Memory B cell (primary cell): ENCODE results near the gene PCP2.
A peak's percentile ranks its signal among the peaks of the same experiment; 100 is the strongest.
"Not testable (repeated sequence)": the region's sequence is repeated elsewhere in the genome, so short reads cannot be mapped to it uniquely, and the experiment has no call there.

ENCODE experiments used
- ATAC-seq: fragments of 150-1000 bp; cut with Tn5 transposase; 2 replicates; pipeline ENCODE4 v1.10.0; 2021; ENCODE audit warnings: low read depth, mild to moderate bottlenecking, moderate library complexity
- DNase-seq, 2 donors: peaks; one replicate each; pipeline ENCODE4 v3.0.0; 2022; ENCODE audit warnings: low spot score in 2 of 2
- H3K27ac Mint-ChIP-seq: one replicate; pipeline ENCODE4 v1.8.0; 2022; ENCODE audit warnings: mild to moderate bottlenecking, moderate library complexity, mixed read lengths
- H3K27me3 Mint-ChIP-seq: one replicate; pipeline ENCODE4 v1.8.0; 2022; ENCODE audit warnings: mixed read lengths
- H3K36me3 Mint-ChIP-seq: one replicate; pipeline ENCODE4 v1.8.0; 2022; ENCODE audit warnings: mild to moderate bottlenecking, mixed read lengths
- H3K4me1 Mint-ChIP-seq: one replicate; pipeline ENCODE4 v1.8.0; 2022; ENCODE audit warnings: mixed read lengths
- H3K4me3 Mint-ChIP-seq: one replicate; pipeline ENCODE4 v1.8.0; 2022; ENCODE audit warnings: mild to moderate bottlenecking, moderate library complexity, mixed read lengths
- H3K9me3 Mint-ChIP-seq: one replicate; pipeline ENCODE4 v1.8.0; 2022; ENCODE audit warnings: mixed read lengths

The PCP2 gene

DNA sequence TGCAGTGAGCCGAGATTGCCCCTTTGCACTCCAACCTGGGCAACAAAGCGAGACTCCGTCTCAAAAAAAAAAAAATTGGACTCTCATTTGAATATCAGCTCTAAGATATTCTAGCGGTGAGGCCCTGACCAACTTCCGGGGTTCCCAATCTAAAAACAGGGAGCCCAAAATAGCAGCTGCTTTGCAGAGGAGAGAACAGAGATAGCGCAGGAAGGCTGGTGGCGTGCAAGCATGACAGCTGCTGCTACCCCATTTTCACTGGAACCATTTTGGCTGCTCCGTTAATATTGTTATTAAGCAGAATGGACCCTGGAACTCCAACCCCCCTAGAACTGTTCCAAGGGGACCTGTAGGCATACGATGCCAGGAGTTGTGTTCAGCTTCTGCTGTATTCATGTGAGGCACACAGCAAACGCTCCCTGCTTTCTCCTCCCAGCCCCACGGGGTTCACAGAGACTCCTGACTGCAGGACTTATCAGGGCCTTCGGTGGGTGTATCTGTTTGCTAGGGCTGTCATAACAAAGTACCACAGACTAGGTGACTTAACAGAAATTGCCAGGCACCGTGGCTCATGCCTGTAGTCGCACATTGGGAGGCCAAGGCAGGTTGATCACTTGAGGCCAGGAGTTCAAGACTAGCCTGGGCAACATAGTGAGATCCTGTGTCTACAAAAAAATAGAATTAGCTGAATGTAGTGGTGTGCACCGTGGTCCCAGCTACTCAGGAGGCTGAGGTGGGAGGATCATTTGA, 14.9 kb upstream of the PCP2 start:
- Mint-ChIP-seq H3K4me1 (peaks cover 11% of the 10 kb centered on the region), H3K36me3 (peaks cover 12% of the 10 kb centered on the region)
- ATAC-seq: no peak

DNA sequence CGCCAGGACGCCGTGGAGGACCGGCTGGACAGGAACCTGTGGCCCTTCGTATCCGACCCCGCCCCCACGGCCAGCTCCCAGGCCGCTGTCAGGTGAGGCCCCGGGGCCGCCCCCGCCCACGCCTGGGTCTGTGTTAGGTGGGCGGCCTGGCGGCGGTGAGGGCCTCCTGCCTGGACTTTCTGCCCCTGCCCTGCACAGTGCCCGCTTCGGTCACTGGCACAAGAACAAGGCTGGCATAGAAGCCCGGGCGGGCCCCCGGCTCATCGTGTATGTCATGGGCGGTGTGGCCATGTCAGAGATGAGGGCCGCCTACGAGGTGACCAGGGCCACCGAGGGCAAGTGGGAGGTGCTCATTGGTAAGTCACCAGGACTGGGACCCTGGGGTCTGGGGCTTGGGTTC, 13.6 kb upstream of the PCP2 start:
- Mint-ChIP-seq H3K36me3 (peaks cover 12% of the 10 kb centered on the region), H3K9me3 (no peaks in the 10 kb centered on the region), H3K27ac (no peak overlapping the region), H3K4me3 (no peak overlapping the region), H3K27me3 (no peaks in the 10 kb centered on the region), H3K4me1 (peaks cover 9% of the 10 kb centered on the region)
- DNase-seq (no peak), ATAC-seq (no peak)

More for the DNA sequence above, 14.9 kb upstream of the PCP2 start:
- no peak for DNase-seq
- Mint-ChIP-seq H3K4me3 (no peak overlapping the region), H3K27ac (no peak overlapping the region), H3K27me3 (no peaks in the 10 kb centered on the region), H3K9me3 (no peaks in the 10 kb centered on the region)

DNA sequence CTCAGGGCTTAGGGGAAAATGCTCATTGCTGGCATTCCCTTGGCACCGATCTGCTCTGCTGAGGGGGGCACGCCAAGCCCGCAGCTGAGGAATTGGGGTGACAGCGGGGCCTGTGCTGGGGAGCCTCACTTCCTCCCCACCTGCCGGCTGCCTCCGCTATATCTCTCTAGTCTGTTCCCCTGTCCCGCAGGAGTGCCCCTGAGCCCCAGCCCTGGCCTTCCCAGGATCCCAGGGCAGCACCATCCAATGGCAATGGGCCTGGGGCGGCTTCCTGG, 12.8 kb upstream of the PCP2 start:
- Mint-ChIP-seq H3K27me3 (no peaks in the 10 kb centered on the region), H3K4me3 (no peak overlapping the region), H3K36me3 (peaks cover 12% of the 10 kb centered on the region), H3K9me3 (no peaks in the 10 kb centered on the region), H3K4me1 (peaks cover 7% of the 10 kb centered on the region), H3K27ac (no peak overlapping the region)
- DNase-seq (no peak), ATAC-seq (no peak)

DNA sequence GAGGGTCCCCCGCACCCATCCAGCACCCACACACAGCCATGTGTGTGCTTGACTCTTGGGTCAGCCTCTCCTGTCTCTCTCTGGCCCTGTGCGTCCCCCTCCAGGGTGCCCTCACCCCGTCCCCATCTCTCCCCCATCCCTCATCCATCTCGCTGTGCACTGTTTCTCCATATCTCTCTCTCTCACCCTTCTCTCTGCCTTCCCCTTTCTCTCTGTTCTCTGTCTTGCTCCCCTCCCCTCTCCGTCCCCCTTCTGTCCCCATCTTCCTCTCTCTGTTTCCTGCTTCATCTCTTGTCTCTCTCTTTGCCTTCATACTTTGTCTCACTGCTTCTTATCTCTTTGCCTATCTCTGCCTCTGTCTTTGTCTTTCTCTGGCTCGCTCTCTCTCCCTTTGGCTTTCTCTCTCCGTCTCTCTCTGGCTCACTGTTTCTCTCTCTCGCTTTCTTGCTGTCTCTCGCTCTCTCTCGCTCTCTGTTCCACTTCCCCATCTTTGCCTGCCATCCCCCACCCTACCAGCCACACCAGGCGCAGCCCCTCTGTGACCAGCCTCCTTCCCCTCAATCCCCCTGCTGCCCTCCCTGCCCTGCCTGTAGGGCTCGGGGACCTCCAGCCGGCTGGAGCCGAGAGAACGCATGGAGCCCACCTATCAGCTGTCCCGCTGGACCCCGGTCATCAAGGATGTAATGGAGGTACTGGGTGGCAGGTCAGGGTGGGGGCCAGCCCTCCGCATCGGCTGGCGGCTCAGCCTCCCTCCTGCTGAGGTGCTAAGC, 12.3 kb upstream of the PCP2 start:
- no peaks in the 10 kb centered on the region for H3K9me3 Mint-ChIP-seq
- ATAC-seq: no peak
- H3K4me1 Mint-ChIP-seq: peaks cover 7% of the 10 kb centered on the region
- peaks cover 12% of the 10 kb centered on the region for H3K36me3 Mint-ChIP-seq
- H3K27ac Mint-ChIP-seq: peak overlapping the region; percentile 15
- DNase-seq: no peak
- H3K27me3 Mint-ChIP-seq: no peaks in the 10 kb centered on the region
- no peak overlapping the region for H3K4me3 Mint-ChIP-seq

DNA sequence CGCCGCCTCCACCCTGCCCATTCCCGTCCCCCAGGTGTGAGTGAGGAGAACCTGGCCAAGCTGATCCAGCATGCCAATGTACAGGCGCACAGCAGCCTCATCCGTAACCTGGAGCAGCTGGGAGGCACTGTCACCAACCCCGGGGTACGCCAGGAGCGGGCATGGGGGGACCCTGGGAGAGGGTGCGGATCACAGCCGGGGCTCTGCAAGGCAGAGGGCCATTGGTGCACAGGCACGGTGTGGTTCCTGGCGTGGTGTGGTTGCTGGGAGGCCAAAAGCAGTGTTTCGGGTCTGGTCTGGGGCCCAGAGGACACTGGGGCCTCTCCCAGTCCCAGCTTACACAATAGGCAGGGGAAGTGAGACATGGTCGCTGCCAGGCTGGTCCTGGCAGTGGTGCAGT, 11.6 kb upstream of the PCP2 start:
- H3K4me3 Mint-ChIP-seq: no peak overlapping the region
- no peak for DNase-seq
- H3K36me3 Mint-ChIP-seq: peaks cover 15% of the 10 kb centered on the region
- ATAC-seq: no peak
- no peak overlapping the region for H3K27ac Mint-ChIP-seq
- no peaks in the 10 kb centered on the region for H3K27me3 Mint-ChIP-seq
- H3K4me1 Mint-ChIP-seq: peaks cover 10% of the 10 kb centered on the region
- H3K9me3 Mint-ChIP-seq: no peaks in the 10 kb centered on the region

DNA sequence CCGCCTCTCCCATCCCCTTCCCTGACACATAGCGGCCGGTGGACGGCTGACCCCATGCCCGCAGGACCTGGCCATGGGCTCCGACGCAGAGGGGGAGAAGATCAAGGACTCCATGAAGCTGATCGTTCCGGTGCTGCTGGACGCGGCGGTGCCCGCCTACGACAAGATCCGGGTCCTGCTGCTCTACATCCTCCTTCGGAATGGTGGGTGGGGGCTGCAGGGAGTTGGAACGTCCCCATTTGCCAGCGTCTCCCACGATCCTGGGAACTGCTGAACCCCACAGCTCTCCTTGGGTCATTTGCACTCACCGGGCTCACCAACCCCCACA, 11.0 kb upstream of the PCP2 start:
- Mint-ChIP-seq H3K27me3 (no peaks in the 10 kb centered on the region), H3K4me3 (no peak overlapping the region), H3K36me3 (peaks cover 20% of the 10 kb centered on the region), H3K27ac (no peak overlapping the region), H3K9me3 (peaks cover 1% of the 10 kb centered on the region), H3K4me1 (peaks cover 17% of the 10 kb centered on the region)
- DNase-seq (no peak), ATAC-seq (no peak)

DNA sequence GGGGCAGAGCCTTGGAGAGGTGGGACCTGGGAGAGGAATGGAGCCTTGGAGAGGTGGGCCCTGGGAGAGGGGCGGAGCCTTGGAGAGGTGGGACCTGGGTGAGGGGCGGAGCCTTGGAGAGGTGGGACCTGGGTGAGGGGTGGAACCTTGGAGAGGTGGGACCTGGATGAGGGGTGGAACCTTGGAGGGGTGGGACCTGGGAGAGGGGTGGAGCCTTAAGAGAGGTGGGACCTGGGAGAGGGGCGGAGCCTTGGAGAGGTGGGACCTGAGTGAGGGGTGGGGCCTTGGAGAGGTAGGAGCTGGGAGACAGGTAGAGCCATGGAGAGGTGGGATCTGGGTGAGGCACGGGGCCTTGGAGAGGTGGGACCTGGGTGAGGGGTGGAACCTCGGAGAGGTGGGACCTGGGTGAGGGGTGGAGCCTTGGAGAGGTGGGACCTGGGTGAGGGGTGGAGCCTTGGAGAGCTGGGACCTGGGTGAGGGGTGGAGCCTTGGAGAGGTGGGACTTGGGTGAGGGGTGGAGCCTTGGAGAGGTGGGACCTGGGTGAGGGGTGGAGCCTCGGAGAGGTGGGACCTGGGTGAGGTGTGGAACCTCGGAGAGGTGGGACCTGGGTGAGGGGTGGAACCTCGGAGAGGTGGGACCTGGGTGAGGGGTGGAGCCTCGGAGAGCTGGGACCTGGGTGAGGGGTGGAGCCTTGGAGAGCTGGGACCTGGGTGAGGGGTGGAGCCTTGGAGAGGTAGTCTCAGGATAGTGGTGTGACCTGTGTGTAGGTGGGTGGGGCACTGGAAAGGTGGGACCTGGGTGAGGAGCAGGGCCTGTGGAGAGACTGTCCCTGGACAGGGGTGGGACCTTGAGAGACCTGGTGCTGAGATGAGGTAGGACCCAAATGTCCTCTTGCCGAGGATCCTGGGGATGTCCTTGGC, 10.4 kb upstream of the PCP2 start:
- not testable (repeated sequence) for H3K9me3 Mint-ChIP-seq, DNase-seq, H3K27ac Mint-ChIP-seq, H3K4me3 Mint-ChIP-seq, H3K27me3 Mint-ChIP-seq, ATAC-seq
- H3K4me1 Mint-ChIP-seq: peaks cover 19% of the 10 kb centered on the region
- H3K36me3 Mint-ChIP-seq: peaks cover 20% of the 10 kb centered on the region

DNA sequence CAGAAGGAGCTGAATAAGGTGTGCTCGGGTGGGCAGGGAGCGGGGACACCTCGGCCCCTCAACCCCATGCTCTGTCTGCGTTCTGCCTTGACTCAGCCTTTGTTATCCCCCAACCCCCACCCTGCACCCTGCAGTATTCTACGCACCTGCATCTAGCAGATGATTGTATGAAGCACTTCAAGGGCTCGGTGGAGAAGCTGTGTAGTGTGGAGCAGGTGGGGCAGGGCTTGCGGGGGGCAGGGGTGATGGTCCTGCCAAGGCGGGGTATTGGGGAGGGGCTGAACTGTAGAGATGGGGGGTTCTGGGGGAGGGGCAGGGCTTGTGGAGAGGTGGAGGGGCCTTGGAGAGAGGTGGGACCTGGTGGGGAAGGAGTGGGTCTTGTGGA, 9.5 kb upstream of the PCP2 start:
- H3K4me3 Mint-ChIP-seq: no peak overlapping the region
- H3K9me3 Mint-ChIP-seq: peaks cover 1% of the 10 kb centered on the region
- H3K27ac Mint-ChIP-seq: no peak overlapping the region
- peaks cover 20% of the 10 kb centered on the region for H3K36me3 Mint-ChIP-seq
- DNase-seq (no peak), ATAC-seq (no peak)
- no peaks in the 10 kb centered on the region for H3K27me3 Mint-ChIP-seq
- H3K4me1 Mint-ChIP-seq: peaks cover 21% of the 10 kb centered on the region

DNA sequence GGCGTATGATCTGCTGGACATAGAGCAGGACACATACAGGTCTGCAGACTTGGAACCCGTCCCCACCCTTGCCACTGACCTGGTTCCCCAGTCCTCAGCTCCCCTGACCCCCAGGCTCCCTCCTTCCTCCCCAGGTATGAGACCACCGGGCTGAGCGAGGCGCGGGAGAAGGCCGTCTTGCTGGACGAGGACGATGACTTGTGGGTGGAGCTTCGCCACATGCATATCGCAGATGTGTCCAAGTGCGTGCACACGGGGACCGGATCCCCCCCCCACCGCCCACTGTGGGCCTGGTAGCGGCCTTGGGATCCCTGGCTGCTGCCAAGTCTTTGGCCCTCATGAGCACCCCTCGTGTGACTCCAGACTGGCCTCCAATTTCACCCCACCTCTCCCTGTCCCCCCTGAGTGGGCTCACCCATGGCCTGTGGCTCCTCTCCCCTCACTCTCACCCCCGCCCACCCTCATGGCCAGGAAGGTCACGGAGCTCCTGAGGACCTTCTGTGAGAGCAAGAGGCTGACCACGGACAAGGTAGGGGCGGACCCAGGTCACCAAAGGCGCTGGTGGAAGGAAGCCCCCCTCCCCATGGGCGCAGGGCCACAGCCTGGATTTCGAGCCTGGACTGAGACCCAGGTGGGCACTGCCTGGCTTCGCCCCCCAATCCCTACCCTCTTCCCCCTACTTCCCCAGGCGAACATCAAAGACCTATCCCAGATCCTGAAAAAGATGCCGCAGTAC, 8.9 kb upstream of the PCP2 start:
- no peak overlapping the region for H3K4me3 Mint-ChIP-seq
- no peaks in the 10 kb centered on the region for H3K27me3 Mint-ChIP-seq
- no peak overlapping the region for H3K27ac Mint-ChIP-seq
- DNase-seq (no peak), ATAC-seq (no peak)
- peaks cover 18% of the 10 kb centered on the region for H3K36me3 Mint-ChIP-seq
- H3K9me3 Mint-ChIP-seq: peaks cover 1% of the 10 kb centered on the region
- peaks cover 21% of the 10 kb centered on the region for H3K4me1 Mint-ChIP-seq

DNA sequence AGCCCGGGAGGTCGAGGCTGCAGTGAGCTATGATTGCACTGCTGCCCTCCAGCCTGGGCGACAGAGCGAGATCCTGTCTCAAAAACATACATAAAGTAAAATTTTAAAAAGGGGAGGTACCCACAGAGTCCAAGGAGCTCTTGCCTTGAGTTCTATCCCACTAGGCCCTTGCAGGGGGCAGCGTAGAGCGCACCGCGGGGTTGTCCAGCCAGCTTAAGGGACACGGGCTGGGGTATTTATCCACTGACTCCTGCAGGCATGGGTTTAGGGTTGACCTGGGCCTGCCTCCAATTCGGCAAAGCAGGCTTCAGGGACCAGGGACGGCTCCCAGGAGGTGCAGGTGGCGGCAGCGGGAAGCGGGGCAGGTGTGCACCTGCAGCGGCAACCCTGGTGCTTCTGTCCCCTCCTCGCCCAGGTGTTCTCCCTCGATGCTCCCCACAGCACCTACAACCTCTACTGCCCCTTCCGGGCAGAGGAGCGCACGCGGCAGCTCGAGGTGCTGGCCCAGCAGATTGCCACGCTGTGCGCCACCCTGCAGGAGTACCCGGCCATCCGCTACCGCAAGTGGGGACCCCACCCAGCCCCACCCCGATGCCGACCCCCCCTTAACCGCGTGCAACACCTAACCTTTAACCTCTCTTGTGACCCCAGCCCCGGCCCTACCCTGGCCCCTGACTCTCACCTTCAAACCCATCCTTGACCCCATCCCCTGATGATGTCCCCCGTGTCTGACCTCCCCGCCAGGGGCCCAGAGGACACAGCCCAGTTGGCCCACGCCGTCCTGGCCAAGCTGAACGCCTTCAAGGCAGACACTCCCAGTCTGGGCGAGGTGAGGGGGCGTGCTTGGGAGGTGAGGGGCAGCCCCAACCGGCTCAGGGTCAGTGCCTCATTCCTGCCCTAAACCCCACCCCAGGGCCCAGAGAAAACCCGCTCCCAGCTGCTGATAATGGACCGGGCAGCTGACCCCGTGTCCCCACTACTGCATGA, 8.1 kb upstream of the PCP2 start:
- Mint-ChIP-seq H3K27me3 (no peaks in the 10 kb centered on the region), H3K36me3 (peaks cover 18% of the 10 kb centered on the region), H3K4me1 (peaks cover 25% of the 10 kb centered on the region), H3K9me3 (peaks cover 1% of the 10 kb centered on the region), H3K4me3 (no peak overlapping the region), H3K27ac (no peak overlapping the region)
- ATAC-seq (no peak), DNase-seq (no peak)

DNA sequence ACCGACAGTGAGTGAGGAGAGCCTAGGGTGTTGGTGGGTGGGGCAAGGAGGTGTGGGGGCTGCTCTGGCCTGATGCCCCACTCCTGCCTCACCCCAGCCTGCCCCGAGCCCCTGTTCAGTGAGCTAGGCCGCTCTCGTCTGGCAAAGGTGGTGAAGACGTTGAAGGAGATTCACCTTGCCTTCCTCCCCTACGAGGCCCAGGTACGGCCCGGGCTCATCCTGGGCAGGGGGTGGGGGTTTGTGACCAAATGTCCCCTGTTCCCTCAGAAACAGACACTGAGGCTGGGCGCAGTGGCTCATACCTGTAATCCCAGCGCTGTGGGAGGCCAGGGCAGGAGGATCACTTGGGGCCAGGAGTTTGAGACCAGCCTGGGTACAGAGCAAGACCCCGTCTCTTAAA, 7.3 kb upstream of the PCP2 start:
- ATAC-seq (no peak), DNase-seq (no peak)
- Mint-ChIP-seq H3K4me3 (no peak overlapping the region), H3K27ac (no peak overlapping the region), H3K36me3 (peaks cover 15% of the 10 kb centered on the region), H3K9me3 (peaks cover 1% of the 10 kb centered on the region), H3K27me3 (no peaks in the 10 kb centered on the region), H3K4me1 (peaks cover 27% of the 10 kb centered on the region)

DNA sequence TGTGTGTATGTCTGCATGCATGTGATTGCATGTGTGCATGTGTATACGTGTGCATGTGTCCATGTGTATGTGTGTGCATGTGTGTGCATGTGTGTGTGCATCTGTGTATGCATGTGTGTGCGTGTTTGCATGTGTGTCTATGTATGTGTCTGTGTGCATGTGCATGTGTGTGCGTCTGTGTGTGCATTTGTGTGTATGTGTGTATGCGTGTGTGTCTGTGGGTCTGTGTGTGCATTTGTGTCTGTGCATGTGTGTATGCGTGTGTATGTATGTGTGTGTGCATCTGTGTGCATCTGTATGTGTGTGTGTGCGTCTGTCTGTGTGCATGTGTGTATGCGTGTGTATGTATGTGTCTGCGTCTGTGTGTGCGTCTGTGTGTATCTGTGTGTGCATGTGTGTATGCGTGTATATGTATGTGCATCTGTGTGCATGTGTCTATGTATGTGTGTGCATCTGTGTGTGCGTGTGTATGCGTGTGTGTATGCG, 6.4 kb upstream of the PCP2 start:
- no peak overlapping the region for H3K4me3 Mint-ChIP-seq
- no peaks in the 10 kb centered on the region for H3K27me3 Mint-ChIP-seq
- DNase-seq (no peak), ATAC-seq (no peak)
- H3K36me3 Mint-ChIP-seq: peaks cover 12% of the 10 kb centered on the region
- H3K4me1 Mint-ChIP-seq: peaks cover 26% of the 10 kb centered on the region
- peaks cover 1% of the 10 kb centered on the region for H3K9me3 Mint-ChIP-seq
- no peak overlapping the region for H3K27ac Mint-ChIP-seq
